HEK293 (cell line): ENCODE results near the gene UTP4.

Experiments
- BCL11A ChIP-seq: fragments of 450-650 bp; formaldehyde crosslinking; IDR thresholded peaks from 2 replicates; pipeline ENCODE4 v1.5.1; 2016; ENCODE audit warnings: low read depth, missing biosample characterization, missing genetic modification characterization
- BCL6B ChIP-seq: fragments of 450-650 bp; formaldehyde crosslinking; IDR thresholded peaks from 2 replicates; pipeline ENCODE4 v1.5.1; 2017; ENCODE audit warnings: missing biosample characterization, missing genetic modification characterization
- GLIS1 ChIP-seq: fragments of 450-650 bp; formaldehyde crosslinking; IDR thresholded peaks from 2 replicates; pipeline ENCODE4 v1.5.1; 2016; ENCODE audit warnings: missing biosample characterization, missing genetic modification characterization
- HIC1 ChIP-seq: fragments of 450-650 bp; formaldehyde crosslinking; IDR thresholded peaks from 2 replicates; pipeline ENCODE4 v1.5.1; 2016; ENCODE audit warnings: missing biosample characterization, missing genetic modification characterization
- KLF1 ChIP-seq: fragments of 450-650 bp; formaldehyde crosslinking; IDR thresholded peaks from 2 replicates; pipeline ENCODE4 v1.5.1; 2016; ENCODE audit warnings: missing biosample characterization, missing genetic modification characterization
- KLF9 ChIP-seq: fragments of 450-650 bp; formaldehyde crosslinking; IDR thresholded peaks from 2 replicates; pipeline ENCODE4 v1.5.1; 2016; ENCODE audit warnings: missing biosample characterization, missing genetic modification characterization, low read depth
- PBX3 ChIP-seq: sonication (generic); formaldehyde crosslinking; IDR thresholded peaks from 2 replicates; pipeline ENCODE4 v1.8.1; 2022; ENCODE audit warnings: mild to moderate bottlenecking, moderate library complexity, missing genetic modification reagents
- TRIM28 ChIP-seq: IDR thresholded peaks from 2 replicates; pipeline ENCODE4 v1.6.1; 2011; ENCODE audit warnings: low read length, control low read depth, borderline replicate concordance
- TSHZ1 ChIP-seq: fragments of 450-650 bp; formaldehyde crosslinking; IDR thresholded peaks from 2 replicates; pipeline ENCODE4 v1.5.1; 2016; ENCODE audit warnings: missing biosample characterization, missing genetic modification characterization, borderline replicate concordance
- ZBTB20 ChIP-seq: fragments of 450-650 bp; formaldehyde crosslinking; IDR thresholded peaks from 2 replicates; pipeline ENCODE4 v1.5.1; 2016; ENCODE audit warnings: missing biosample characterization, missing genetic modification characterization
- ZBTB6 ChIP-seq: fragments of 450-650 bp; formaldehyde crosslinking; IDR thresholded peaks from 2 replicates; pipeline ENCODE4 v1.5.1; 2017; ENCODE audit warnings: missing biosample characterization, missing genetic modification characterization
- ZBTB8A ChIP-seq: fragments of 450-650 bp; formaldehyde crosslinking; IDR thresholded peaks from 2 replicates; pipeline ENCODE4 v1.5.1; 2016; ENCODE audit warnings: missing biosample characterization, missing genetic modification characterization
- ZIC2 ChIP-seq: fragments of 450-650 bp; formaldehyde crosslinking; IDR thresholded peaks from 2 replicates; pipeline ENCODE4 v1.5.1; 2016; ENCODE audit warnings: missing biosample characterization, missing genetic modification characterization
- ZNF132 ChIP-seq: fragments of 450-650 bp; formaldehyde crosslinking; IDR thresholded peaks from 2 replicates; pipeline ENCODE4 v1.5.1; 2017; ENCODE audit warnings: missing biosample characterization, missing genetic modification characterization, borderline replicate concordance
- ZNF146 ChIP-seq: fragments of 450-650 bp; formaldehyde crosslinking; IDR thresholded peaks from 2 replicates; pipeline ENCODE4 v1.5.1; 2016; ENCODE audit warnings: missing biosample characterization, missing genetic modification characterization
- ZNF214 ChIP-seq: fragments of 450-650 bp; formaldehyde crosslinking; IDR thresholded peaks from 2 replicates; pipeline ENCODE4 v1.5.1; 2017; ENCODE audit warnings: missing biosample characterization, mild to moderate bottlenecking, missing genetic modification characterization, borderline replicate concordance
- ZNF324 ChIP-seq: fragments of 450-650 bp; formaldehyde crosslinking; IDR thresholded peaks from 2 replicates; pipeline ENCODE4 v1.5.1; 2016; ENCODE audit warnings: missing biosample characterization, missing genetic modification characterization
- ZNF398 ChIP-seq: fragments of 450-650 bp; formaldehyde crosslinking; IDR thresholded peaks from 2 replicates; pipeline ENCODE4 v1.5.1; 2017; ENCODE audit warnings: missing biosample characterization, missing genetic modification characterization
- ZNF426 ChIP-seq: fragments of 450-650 bp; formaldehyde crosslinking; IDR thresholded peaks from 2 replicates; pipeline ENCODE4 v1.5.1; 2017; ENCODE audit warnings: missing biosample characterization, missing genetic modification characterization, mild to moderate bottlenecking, inconsistent platforms, moderate library complexity
- ZNF549 ChIP-seq: fragments of 450-650 bp; IDR thresholded peaks from 2 replicates; pipeline ENCODE4 v1.5.1; 2018; ENCODE audit warnings: missing biosample characterization, missing genetic modification characterization, mild to moderate bottlenecking, inconsistent platforms, moderate library complexity
- ZNF555 ChIP-seq: fragments of 450-650 bp; formaldehyde crosslinking; conservative IDR thresholded peaks from 2 replicates; pipeline ENCODE4 v1.5.1; 2017; ENCODE audit warnings: missing biosample characterization, mild to moderate bottlenecking, missing genetic modification characterization, inconsistent platforms
- ZNF580 ChIP-seq: fragments of 450-650 bp; formaldehyde crosslinking; IDR thresholded peaks from 2 replicates; pipeline ENCODE4 v1.5.1; 2016; ENCODE audit warnings: missing biosample characterization, missing genetic modification characterization
- ZNF639 ChIP-seq: fragments of 450-650 bp; formaldehyde crosslinking; IDR thresholded peaks from 2 replicates; pipeline ENCODE4 v1.5.1; 2016; ENCODE audit warnings: missing biosample characterization, missing genetic modification characterization
- ZNF768 ChIP-seq: fragments of 450-650 bp; formaldehyde crosslinking; IDR thresholded peaks from 2 replicates; pipeline ENCODE4 v1.5.1; 2018; ENCODE audit warnings: missing biosample characterization, mild to moderate bottlenecking, missing genetic modification characterization
- ZSCAN30 ChIP-seq: fragments of 450-650 bp; IDR thresholded peaks from 2 replicates; pipeline ENCODE4 v1.5.1; 2018; ENCODE audit warnings: missing biosample characterization, mild to moderate bottlenecking, missing genetic modification characterization, moderate library complexity

UTP4 gene

GRCh38 chr16:69105501-69106361, 26.7 kb upstream of the UTP4 start, which contains the start of gene HAS3 (continued):
- no peak for TF ChIP-seq TRIM28
- TF ChIP-seq ZSCAN30 = 0 out of 2 replicates have a peak, but pooled peaks have one; percentile 52
- no peak for TF ChIP-seq ZNF580 (tag by site-specific recombination)
- TF ChIP-seq ZNF555 (tag by site-specific recombination) = no peak
- TF ChIP-seq ZNF324 (tag by site-specific recombination) = no peak
- TF ChIP-seq ZBTB20 (tag by site-specific recombination) = peak; percentile 86
- TF ChIP-seq ZNF426 = no peak
- no peak for TF ChIP-seq ZNF146 (tag by site-specific recombination)
- no peak for TF ChIP-seq ZNF132 (tag by site-specific recombination)
- peak; percentile 7; the same call in 1 of the 2 replicates for TF ChIP-seq ZNF398 (tag by site-specific recombination)
- TF ChIP-seq ZNF639 = no peak
- TF ChIP-seq HIC1 (tag by site-specific recombination) = no peak
- no peak for TF ChIP-seq BCL6B (tag by site-specific recombination)
- no peak for TF ChIP-seq ZNF549 (tag by site-specific recombination)
- no peak for TF ChIP-seq BCL11A (tag by site-specific recombination)
- TF ChIP-seq TSHZ1 = 0 out of 2 replicates have a peak, but pooled peaks have one; percentile 6
- peak; percentile 46 for TF ChIP-seq ZBTB8A
- no peak for TF ChIP-seq ZNF768 (tag by site-specific recombination)
- peak; percentile 38; the same call in 1 of the 2 replicates for TF ChIP-seq ZBTB6 (tag by site-specific recombination)
- peak; percentile 41; the same call in 1 of the 2 replicates for TF ChIP-seq KLF9 (tag by site-specific recombination)
- no peak for TF ChIP-seq PBX3 (CRISPR knock-in tag)
- no peak for TF ChIP-seq ZNF214 (tag by site-specific recombination)
- peak; percentile 34; the same call in 1 of the 2 replicates for TF ChIP-seq KLF1
- TF ChIP-seq GLIS1 (tag by site-specific recombination) = 0 out of 2 replicates have a peak, but pooled peaks have one; percentile 24
- TF ChIP-seq ZIC2 (tag by site-specific recombination) = peak; percentile 21; the same call in 1 of the 2 replicates
